Fibroblast of peridontal ligament (primary cell): ENCODE results near the gene MDN1.
"Not testable (repeated sequence)": the region's sequence is repeated elsewhere in the genome, so short reads cannot be mapped to it uniquely, and the experiment has no call there.

Source experiments
- DNase-seq: peaks from one replicate; pipeline ENCODE4 v3.0.0-alpha.2; 2010; ENCODE audit errors: extremely low read depth

The MDN1 gene

GRCh38 chr6:89813422-89813821, 6.2 kb downstream of the MDN1 start:
- DNase-seq = not testable (repeated sequence)

- DNase-seq = no peak
These were observed 12.0 kb downstream of the MDN1 start for GRCh38 chr6:89807581-89807980.

GRCh38 chr6:89805814-89806371, 13.7 kb downstream of the MDN1 start:
- DNase-seq = no peak

- no peak for DNase-seq
These were observed 16.3 kb downstream of the MDN1 start for GRCh38 chr6:89803271-89803670.

- DNase-seq = no peak
These were observed 19.8 kb downstream of the MDN1 start for GRCh38 chr6:89799756-89800155.

- DNase-seq = no peak
These were observed 20.5 kb downstream of the MDN1 start for GRCh38 chr6:89799096-89799495.

GRCh38 chr6:89797317-89797716, 22.3 kb downstream of the MDN1 start:
- DNase-seq = peak; percentile 11

- DNase-seq = no peak
These were observed 25.3 kb downstream of the MDN1 start for GRCh38 chr6:89794324-89794723.

- DNase-seq = no peak
These were observed 26.0 kb downstream of the MDN1 start for GRCh38 chr6:89793586-89793985.

GRCh38 chr6:89792881-89793280, 26.7 kb downstream of the MDN1 start:
- peak; percentile 26 for DNase-seq

- DNase-seq = no peak
These were observed 29.2 kb downstream of the MDN1 start for GRCh38 chr6:89790403-89790802.

GRCh38 chr6:89789980-89790379, 29.6 kb downstream of the MDN1 start:
- no peak for DNase-seq

- no peak for DNase-seq
These were observed 31.8 kb downstream of the MDN1 start for GRCh38 chr6:89787660-89788328.

- no peak for DNase-seq
These were observed 32.6 kb downstream of the MDN1 start for GRCh38 chr6:89786970-89787369.

- DNase-seq = no peak
These were observed 34.8 kb downstream of the MDN1 start for GRCh38 chr6:89784838-89785237.

- DNase-seq = not testable (repeated sequence)
These were observed 36.3 kb downstream of the MDN1 start for GRCh38 chr6:89783293-89783692.

- DNase-seq = no peak
These were observed 37.4 kb downstream of the MDN1 start for GRCh38 chr6:89782222-89782621.

GRCh38 chr6:89781070-89782034, 38.2 kb downstream of the MDN1 start:
- no peak for DNase-seq

- no peak for DNase-seq
These were observed 42.1 kb downstream of the MDN1 start for GRCh38 chr6:89777455-89777854.

- no peak for DNase-seq
These were observed 42.9 kb downstream of the MDN1 start for GRCh38 chr6:89776583-89777233.

- no peak for DNase-seq
These were observed 44.4 kb downstream of the MDN1 start for GRCh38 chr6:89775150-89775549.

- DNase-seq = no peak
These were observed 50.0 kb downstream of the MDN1 start for GRCh38 chr6:89769572-89769971.
